DND-41 (cell line): ENCODE measurements around the gene AGRN.
A peak's percentile ranks its signal among the peaks of the same experiment; 100 is the strongest.

ENCODE experiments used
- ATAC-seq: fragments of 200-7000 bp; cut with Tn5 transposase; 3 replicates; pipeline ENCODE4 v1.9.1; 2021; ENCODE audit warnings: low read depth; ENCODE audit not compliant: insufficient read depth
- DNase-seq: peaks from one replicate; pipeline ENCODE4 v3.0.0-alpha.2; 2020
- H2AFZ ChIP-seq: 2 replicates; pipeline ENCODE4 v1.6.0; 2012; ENCODE audit warnings: low read depth, low read length
- H3K27ac ChIP-seq: 2 replicates; pipeline ENCODE4 v1.5.1; 2012; ENCODE audit warnings: low read length, inconsistent platforms
- H3K27me3 ChIP-seq: fragments of 200-600 bp; sonication (generic); 2 replicates; pipeline ENCODE4 v1.6.0; 2012; ENCODE audit warnings: low read length, mild to moderate bottlenecking, inconsistent platforms; ENCODE audit not compliant: insufficient read depth, poor library complexity
- H3K36me3 ChIP-seq: 2 replicates; pipeline ENCODE4 v1.5.1; 2012; ENCODE audit warnings: low read length, inconsistent platforms; ENCODE audit not compliant: insufficient read depth
- H3K4me1 ChIP-seq: 2 replicates; pipeline ENCODE4 v1.5.1; 2012; ENCODE audit warnings: mild to moderate bottlenecking, low read length; ENCODE audit not compliant: insufficient read depth
- H3K4me2 ChIP-seq: 2 replicates; pipeline ENCODE4 v1.6.0; 2012; ENCODE audit warnings: mild to moderate bottlenecking, moderate library complexity, low read length, inconsistent platforms; ENCODE audit not compliant: insufficient read depth
- H3K4me3 ChIP-seq, 2 experiments: fragments of 200-600 bp in 1 of 2; shearing (Covaris generic) in 1 of 2; 2 replicates each; pipeline ENCODE4 v1.5.1; 2012 to 2016; ENCODE audit warnings: inconsistent platforms in 2 of 2, low read length in 2 of 2, mild to moderate bottlenecking in 2 of 2, low read depth in 1 of 2, moderate library complexity in 1 of 2
- H3K79me2 ChIP-seq: 2 replicates; pipeline ENCODE4 v1.6.0; 2012; ENCODE audit warnings: low read length, inconsistent platforms; ENCODE audit not compliant: insufficient read depth
- H3K9ac ChIP-seq: 2 replicates; pipeline ENCODE4 v1.6.0; 2012; ENCODE audit warnings: low read depth, mild to moderate bottlenecking, inconsistent platforms, low read length, moderate library complexity
- H3K9me3 ChIP-seq: 2 replicates; pipeline ENCODE4 v1.5.1; 2012; ENCODE audit warnings: low read length, moderate library complexity, mild to moderate bottlenecking, inconsistent platforms; ENCODE audit not compliant: insufficient read depth, severe bottlenecking
- H4K20me1 ChIP-seq: 2 replicates; pipeline ENCODE4 v1.6.0; 2012; ENCODE audit warnings: low read length; ENCODE audit not compliant: insufficient read depth
- CTCF ChIP-seq: IDR thresholded peaks from 2 replicates; pipeline ENCODE4 v1.5.1; 2012; ENCODE audit warnings: borderline replicate concordance, low read length, moderate library complexity, mild to moderate bottlenecking; ENCODE audit not compliant: poor library complexity, severe bottlenecking; ENCODE audit errors: extremely low read depth
- EZH2 ChIP-seq: IDR thresholded peaks from 3 replicates; pipeline ENCODE4 v1.6.1; 2012; ENCODE audit warnings: borderline replicate concordance, low read depth, mild to moderate bottlenecking, moderate library complexity, low read length, inconsistent platforms; ENCODE audit not compliant: severe bottlenecking

Gene AGRN

GRCh38 chr1:1098681-1099421, 78.9 kb downstream of the AGRN start:
- Histone ChIP-seq H3K27ac (no peak overlapping the region), H3K79me2 (peaks cover 7% of the 10 kb centered on the region; the same call in 1 of the 2 replicates), H3K4me2 (no peak overlapping the region), H4K20me1 (peaks cover 8% of the 10 kb centered on the region; the same call in 1 of the 2 replicates), H3K36me3 (no peaks in the 10 kb centered on the region), H3K4me3 (no peak overlapping the region), H3K9ac (no peak overlapping the region), H2AFZ (no peak overlapping the region), H3K9me3 (peaks cover 4% of the 10 kb centered on the region), H3K4me1 (no peaks in the 10 kb centered on the region), H3K27me3 (no peaks in the 10 kb centered on the region)
- DNase-seq (no peak), ATAC-seq (peak; percentile 33; the same call in 1 of the 3 replicates)
- TF ChIP-seq CTCF (no peak), EZH2 (no peak)

- no peak overlapping the region for H3K4me3 ChIP-seq
- H3K27ac ChIP-seq = no peak overlapping the region
- DNase-seq = no peak
- no peak for ATAC-seq
- H3K9me3 ChIP-seq = peaks cover 4% of the 10 kb centered on the region
- no peak overlapping the region for H2AFZ ChIP-seq
- no peaks in the 10 kb centered on the region for H3K36me3 ChIP-seq
- H3K79me2 ChIP-seq = peaks cover 12% of the 10 kb centered on the region; the same call in 1 of the 2 replicates
- H3K4me2 ChIP-seq = no peak overlapping the region
- H4K20me1 ChIP-seq = peaks cover 9% of the 10 kb centered on the region; the same call in 1 of the 2 replicates
- H3K9ac ChIP-seq = no peak overlapping the region
- no peak for TF ChIP-seq CTCF
- no peak for TF ChIP-seq EZH2
- H3K4me1 ChIP-seq = no peaks in the 10 kb centered on the region
- no peaks in the 10 kb centered on the region for H3K27me3 ChIP-seq
Measured at GRCh38 chr1:1099506-1100183, 79.7 kb downstream of the AGRN start.

- H4K20me1 ChIP-seq = peaks cover 15% of the 10 kb centered on the region; the same call in 1 of the 2 replicates
- no peak for DNase-seq
- no peaks in the 10 kb centered on the region for H3K27me3 ChIP-seq
- peaks cover 4% of the 10 kb centered on the region for H3K9me3 ChIP-seq
- no peak for ATAC-seq
- no peak overlapping the region for H3K27ac ChIP-seq
- no peak overlapping the region for H2AFZ ChIP-seq
- H3K9ac ChIP-seq = no peak overlapping the region
- H3K79me2 ChIP-seq = peaks cover 19% of the 10 kb centered on the region
- TF ChIP-seq CTCF = no peak
- no peak for TF ChIP-seq EZH2
- H3K4me1 ChIP-seq = no peaks in the 10 kb centered on the region
- no peak overlapping the region for H3K4me2 ChIP-seq
- H3K4me3 ChIP-seq = no peak overlapping the region
- H3K36me3 ChIP-seq = no peaks in the 10 kb centered on the region
Measured at GRCh38 chr1:1100296-1100695, 80.4 kb downstream of the AGRN start.
